D721Med (cell line): ENCODE data around the gene CABP7.

Experiments
- DNase-seq: peaks from one replicate; pipeline ENCODE4 v3.0.0; 2011; ENCODE audit warnings: low spot score; ENCODE audit not compliant: insufficient read length
- FAIRE-seq: peaks from 2 replicates; lab custom pipeline; 2011; peaks lifted over from hg19 to GRCh38; lab: Jason Lieb, UNC
- TF ChIP-seq, protein P1 (sequence below): IDR thresholded peaks from 2 replicates; pipeline ENCODE4 v1.5.1; 2012; ENCODE audit warnings: mild to moderate bottlenecking, control low read depth; ENCODE audit not compliant: insufficient read depth; ENCODE audit errors: missing control alignments

Gene CABP7

DNA sequence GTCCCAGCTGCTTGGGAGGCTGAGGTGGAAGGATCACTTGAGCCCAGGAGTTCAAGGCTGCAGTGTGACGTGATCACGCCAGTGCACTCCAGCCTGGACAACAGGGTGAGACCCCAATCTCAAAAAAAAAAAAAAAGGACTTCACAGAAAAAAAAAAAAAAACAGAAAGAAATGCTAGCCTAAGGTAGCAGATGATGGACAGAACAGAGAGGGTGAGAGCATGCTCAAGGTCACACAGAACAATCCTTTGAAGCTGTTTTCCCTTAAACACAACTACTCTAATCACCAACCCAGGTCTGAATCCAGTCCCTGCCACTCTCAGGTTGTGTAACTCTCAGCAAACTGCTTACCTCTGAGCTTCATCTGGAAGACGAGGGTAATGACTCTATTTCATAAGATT lies 37.3 kb downstream of the CABP7 start:
- FAIRE-seq (no peak), DNase-seq (no peak)
- TF ChIP-seq, protein P1, sequence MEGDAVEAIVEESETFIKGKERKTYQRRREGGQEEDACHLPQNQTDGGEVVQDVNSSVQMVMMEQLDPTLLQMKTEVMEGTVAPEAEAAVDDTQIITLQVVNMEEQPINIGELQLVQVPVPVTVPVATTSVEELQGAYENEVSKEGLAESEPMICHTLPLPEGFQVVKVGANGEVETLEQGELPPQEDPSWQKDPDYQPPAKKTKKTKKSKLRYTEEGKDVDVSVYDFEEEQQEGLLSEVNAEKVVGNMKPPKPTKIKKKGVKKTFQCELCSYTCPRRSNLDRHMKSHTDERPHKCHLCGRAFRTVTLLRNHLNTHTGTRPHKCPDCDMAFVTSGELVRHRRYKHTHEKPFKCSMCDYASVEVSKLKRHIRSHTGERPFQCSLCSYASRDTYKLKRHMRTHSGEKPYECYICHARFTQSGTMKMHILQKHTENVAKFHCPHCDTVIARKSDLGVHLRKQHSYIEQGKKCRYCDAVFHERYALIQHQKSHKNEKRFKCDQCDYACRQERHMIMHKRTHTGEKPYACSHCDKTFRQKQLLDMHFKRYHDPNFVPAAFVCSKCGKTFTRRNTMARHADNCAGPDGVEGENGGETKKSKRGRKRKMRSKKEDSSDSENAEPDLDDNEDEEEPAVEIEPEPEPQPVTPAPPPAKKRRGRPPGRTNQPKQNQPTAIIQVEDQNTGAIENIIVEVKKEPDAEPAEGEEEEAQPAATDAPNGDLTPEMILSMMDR = no peak

DNA sequence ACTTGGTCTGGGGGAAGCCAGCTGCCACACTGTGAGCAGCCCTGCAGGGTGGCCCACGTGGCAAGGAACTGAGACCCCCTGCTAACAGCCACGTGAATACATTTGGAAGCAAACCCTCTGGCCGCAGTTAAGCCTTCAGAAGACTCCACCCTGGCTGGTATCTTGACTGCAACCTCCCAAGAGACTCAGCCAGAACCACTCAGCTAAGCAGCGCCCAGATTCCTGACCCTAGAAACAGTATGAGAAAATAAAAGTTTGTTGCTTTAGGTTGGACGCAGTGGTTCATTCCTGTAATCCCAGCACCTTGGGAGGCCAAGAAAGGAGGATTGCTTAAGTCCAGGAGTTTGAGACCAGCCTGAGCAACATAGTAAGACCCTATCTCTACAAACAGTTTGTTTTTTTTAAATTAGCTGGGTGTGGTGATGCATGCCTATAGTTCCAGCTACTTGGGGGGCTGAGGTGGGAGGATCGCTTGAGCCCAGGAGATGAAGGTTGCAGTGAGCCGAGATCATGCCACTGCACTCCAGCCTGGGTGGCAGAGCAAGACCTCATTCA lies 38.3 kb downstream of the CABP7 start:
- TF ChIP-seq, protein P1 = no peak
- FAIRE-seq (no peak), DNase-seq (no peak)

DNA sequence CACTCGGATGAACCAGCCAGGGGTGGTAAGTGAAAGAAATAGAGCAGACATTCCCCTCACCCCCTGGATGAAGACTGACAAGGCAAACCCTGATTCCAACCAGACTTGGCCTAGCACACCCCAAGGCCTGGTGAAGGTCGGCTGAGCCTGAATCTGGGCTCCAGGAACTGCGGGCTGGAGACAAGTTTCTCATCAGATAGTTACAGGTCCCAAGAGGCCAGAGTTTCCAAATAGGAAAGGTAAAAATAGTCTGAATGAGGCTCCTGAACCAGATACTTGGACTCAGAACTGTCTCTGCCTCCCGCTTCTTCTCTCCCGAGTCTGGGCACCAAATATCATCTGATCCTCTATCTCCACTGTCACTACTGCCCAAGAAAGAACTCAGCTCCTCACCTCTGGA lies 39.2 kb downstream of the CABP7 start:
- DNase-seq (no peak), FAIRE-seq (no peak)
- TF ChIP-seq, protein P1 = no peak

DNA sequence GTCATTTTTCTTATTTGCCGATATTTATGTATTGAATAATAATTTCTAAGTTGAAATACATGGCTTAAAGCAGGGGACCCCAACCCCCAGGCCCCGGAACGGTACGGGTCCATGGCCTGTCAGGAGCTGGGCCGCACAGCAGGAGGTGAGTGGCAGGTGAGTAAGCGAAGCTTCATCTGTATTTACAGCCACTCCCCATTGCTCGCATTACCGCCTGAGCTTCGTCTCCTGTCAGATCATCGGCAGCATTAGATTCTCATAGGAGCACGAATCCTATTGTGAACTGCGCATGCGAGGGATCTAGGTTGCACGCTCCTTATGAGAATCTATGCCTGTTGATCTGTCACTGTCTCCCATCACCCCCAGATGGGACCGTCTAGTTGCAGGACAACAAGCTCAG lies 42.5 kb downstream of the CABP7 start:
- no peak for DNase-seq

DNA sequence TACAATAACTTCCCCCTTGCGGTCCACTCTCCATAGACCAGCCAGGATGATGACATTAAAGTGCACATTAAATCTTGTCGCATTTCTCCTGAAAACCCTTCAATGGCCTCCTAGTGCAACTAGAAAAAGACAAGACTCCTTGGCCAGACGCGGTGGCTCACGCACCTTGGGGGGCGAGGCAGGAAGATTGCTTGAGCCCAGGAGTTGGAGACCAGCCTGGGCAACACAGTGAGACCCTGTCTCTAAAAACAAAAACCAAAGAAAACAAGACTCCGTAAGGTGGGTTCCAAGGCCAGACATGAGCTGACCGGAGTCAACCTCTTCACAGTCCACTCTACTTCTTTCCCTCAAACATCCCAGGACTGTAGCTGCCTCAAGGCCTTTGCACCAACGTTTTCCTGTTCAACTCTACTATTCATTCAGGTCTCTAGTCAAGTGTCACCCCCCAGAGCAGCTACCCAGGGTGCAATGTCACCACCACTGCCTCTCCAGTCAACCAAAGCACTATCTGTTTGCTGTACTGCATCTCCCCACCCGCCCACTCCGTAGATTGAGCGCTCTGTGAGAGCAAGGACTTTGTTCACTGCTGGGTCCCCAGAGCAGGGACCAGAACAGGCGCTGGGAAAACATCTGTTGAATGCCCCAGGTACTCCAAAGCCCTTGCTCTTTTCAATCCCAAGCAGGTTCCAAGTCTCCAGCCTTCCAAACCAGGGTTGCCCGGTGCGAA lies 46.3 kb downstream of the CABP7 start:
- no peak for DNase-seq
- TF ChIP-seq, protein P1 = no peak
- FAIRE-seq = no peak

More for the DNA sequence above, 42.5 kb downstream of the CABP7 start:
- FAIRE-seq = no peak
- TF ChIP-seq, protein P1 = no peak

DNA sequence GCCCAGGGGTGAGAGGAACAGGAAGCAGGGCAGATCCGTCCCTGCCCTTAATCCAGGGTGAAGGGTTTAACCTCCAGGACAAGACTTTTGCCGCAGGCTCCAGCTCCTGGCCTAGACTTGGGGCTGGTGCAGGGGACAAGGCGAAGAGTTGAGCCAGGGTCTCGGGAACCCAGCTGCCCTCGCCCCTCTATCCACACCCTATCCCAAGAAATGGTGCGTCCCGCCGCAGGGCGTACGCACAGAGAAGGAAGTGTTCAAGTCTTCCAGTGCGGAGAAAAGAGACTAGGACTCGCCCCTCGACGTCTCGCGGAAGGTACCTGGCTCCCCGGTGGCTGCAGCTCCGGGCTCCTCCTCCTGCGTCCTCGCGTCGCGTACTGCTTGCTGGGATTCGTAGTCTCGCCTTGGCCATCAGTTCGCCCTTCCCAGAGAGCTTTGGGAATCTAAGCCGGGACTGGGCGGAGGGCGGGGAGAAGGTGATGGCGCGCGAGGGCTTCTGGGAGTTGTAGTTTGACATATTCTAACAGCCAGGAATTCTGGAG lies 46.9 kb downstream of the CABP7 start, which contains the start of gene ZMAT5:
Gene ZMAT5, minus strand, starts transcription at position 376 of the 539 bp plus-strand sequence. CDS start 18,463 bp downstream, outside the sequence.
- FAIRE-seq (no peak), DNase-seq (peak; percentile 82)
- TF ChIP-seq, protein P1 = no peak
